ENCODE results near the gene CORO6.
A peak's percentile ranks its signal among the peaks of the same experiment; 100 is the strongest.

Gene CORO6

GRCh38 chr17:29612404-29613280 lies 10.1 kb downstream of the CORO6 start:
- no peak for DNase-seq

- DNase-seq = no peak
Observed at GRCh38 chr17:29612094-29612403, 10.7 kb downstream of the CORO6 start.

- no peak for DNase-seq
Observed at GRCh38 chr17:29611351-29612093, 11.2 kb downstream of the CORO6 start.

GRCh38 chr17:29610395-29610794 lies 12.3 kb downstream of the CORO6 start:
- DNase-seq = no peak

- no peak for DNase-seq
Observed at GRCh38 chr17:29608986-29609385, 13.7 kb downstream of the CORO6 start.

GRCh38 chr17:29607557-29608195 lies 15.0 kb downstream of the CORO6 start:
- DNase-seq = no peak

GRCh38 chr17:29603109-29603674 lies 19.5 kb downstream of the CORO6 start:
- DNase-seq = no peak

GRCh38 chr17:29597361-29598172 lies 25.1 kb downstream of the CORO6 start:
- DNase-seq = no peak

- DNase-seq = no peak
Observed at GRCh38 chr17:29596811-29597210, 25.9 kb downstream of the CORO6 start.

- DNase-seq = no peak
Observed at GRCh38 chr17:29595943-29596774, 26.6 kb downstream of the CORO6 start.

GRCh38 chr17:29595107-29595942 lies 27.4 kb downstream of the CORO6 start:
- DNase-seq = no peak

GRCh38 chr17:29594519-29595090 lies 28.1 kb downstream of the CORO6 start:
- no peak for DNase-seq

- peak; percentile 55 for DNase-seq
Observed at GRCh38 chr17:29593591-29594518, 28.9 kb downstream of the CORO6 start.

- DNase-seq = peak; percentile 74
Observed at GRCh38 chr17:29592850-29593551, 29.7 kb downstream of the CORO6 start, which contains the start of gene ANKRD13B. Gene ANKRD13B (plus strand): TSS chr17:29593132. CDS start chr17:29593622, 490 bp downstream.

- DNase-seq = peak; percentile 93
Observed at GRCh38 chr17:29591737-29592608, 30.7 kb downstream of the CORO6 start.

GRCh38 chr17:29591146-29591736 lies 31.5 kb downstream of the CORO6 start:
- DNase-seq = peak; percentile 70
